HepG2 (cell line): ENCODE data around the gene OR2C1. TPM values are rescaled to one million over a fixed set of nuclear protein-coding genes. Genes with fewer than 3 reads are reported as not detected.

ENCODE experiments used
- ATF4 ChIP-seq, 2 experiments: fragments of 450-650 bp in 1 of 2; sonication (generic) in 1 of 2; formaldehyde crosslinking; IDR thresholded peaks; 2 replicates each; pipeline versions ENCODE4 v1.5.0 to v1.8.0; 2020 to 2022; ENCODE audit warnings: mild to moderate bottlenecking in 1 of 2, missing genetic modification reagents in 1 of 2
- ATRX ChIP-seq: sonication (generic); formaldehyde crosslinking; IDR thresholded peaks from 2 replicates; pipeline ENCODE4 v1.4.0; 2020; ENCODE audit warnings: missing genetic modification reagents, borderline replicate concordance
- BHLHE40 ChIP-seq: IDR thresholded peaks from 2 replicates; pipeline ENCODE4 v1.6.1; 2011; ENCODE audit warnings: low read length, improper control_type of control experiment
- CEBPB ChIP-seq: IDR thresholded peaks from 2 replicates; pipeline ENCODE4 v1.6.1; 2011; ENCODE audit warnings: low read depth, low read length, improper control_type of control experiment, borderline replicate concordance
- CREM ChIP-seq, 2 experiments: sonication (generic) in 1 of 2; formaldehyde crosslinking in 1 of 2; IDR thresholded peaks; 2 replicates each; pipeline versions ENCODE4 v1.4.0 to v1.6.1; 2016 to 2020; ENCODE audit warnings: antibody characterized with exemption in 1 of 2, mild to moderate bottlenecking in 1 of 2, missing genetic modification reagents in 1 of 2
- ELF1 ChIP-seq: sonication (generic); formaldehyde crosslinking; IDR thresholded peaks from 2 replicates; pipeline ENCODE4 v1.4.0; 2020; ENCODE audit warnings: missing genetic modification reagents
- ETV6 ChIP-seq: sonication (generic); formaldehyde crosslinking; conservative IDR thresholded peaks from 2 replicates; pipeline ENCODE4 v1.4.0; 2020; ENCODE audit warnings: missing genetic modification reagents
- FOSL1 ChIP-seq: sonication (generic); formaldehyde crosslinking; IDR thresholded peaks from 2 replicates; pipeline ENCODE4 v1.9.0; 2021; ENCODE audit warnings: missing genetic modification reagents, borderline replicate concordance
- HMG20A ChIP-seq: IDR thresholded peaks from 2 replicates; pipeline ENCODE4 v1.6.1; 2016; ENCODE audit warnings: borderline replicate concordance
- HOXD1 ChIP-seq: sonication (generic); formaldehyde crosslinking; IDR thresholded peaks from 2 replicates; pipeline ENCODE4 v1.5.0; 2020; ENCODE audit warnings: missing genetic modification reagents
- KLF11 ChIP-seq: IDR thresholded peaks from 2 replicates; pipeline ENCODE4 v1.6.1; 2016; ENCODE audit warnings: missing compliant biosample characterization
- MBNL3 ChIP-seq: fragments of 250-450 bp; sonication (Bioruptor Pico); conservative IDR thresholded peaks from 2 replicates; pipeline ENCODE4 v1.8.0; 2022; ENCODE audit warnings: mild to moderate bottlenecking, inconsistent platforms
- NKX3-1 ChIP-seq: sonication (generic); formaldehyde crosslinking; IDR thresholded peaks from 2 replicates; pipeline ENCODE4 v1.5.0; 2020; ENCODE audit warnings: missing genetic modification reagents
- PRDM4 ChIP-seq: sonication (generic); formaldehyde crosslinking; IDR thresholded peaks from 2 replicates; pipeline ENCODE4 v1.9.0; 2021; ENCODE audit warnings: missing genetic modification reagents, borderline replicate concordance
- RBAK ChIP-seq: sonication (generic); formaldehyde crosslinking; IDR thresholded peaks from 2 replicates; pipeline ENCODE4 v1.5.1; 2020; ENCODE audit warnings: mild to moderate bottlenecking, missing genetic modification reagents
- SOX5 ChIP-seq: IDR thresholded peaks from 2 replicates; pipeline ENCODE4 v1.6.1; 2016; ENCODE audit warnings: borderline replicate concordance
- THAP9 ChIP-seq: sonication (generic); formaldehyde crosslinking; IDR thresholded peaks from 2 replicates; pipeline ENCODE4; 2020; ENCODE audit warnings: missing genetic modification reagents, mild to moderate bottlenecking, borderline replicate concordance
- ZMAT5 ChIP-seq: sonication (generic); formaldehyde crosslinking; IDR thresholded peaks from 2 replicates; pipeline ENCODE4 v1.5.0; 2020; ENCODE audit warnings: mild to moderate bottlenecking, low read depth, missing genetic modification reagents, borderline replicate concordance
- ZNF138 ChIP-seq: sonication (generic); formaldehyde crosslinking; IDR thresholded peaks from 2 replicates; pipeline ENCODE4 v1.5.0; 2020; ENCODE audit warnings: mild to moderate bottlenecking, low read depth, missing genetic modification reagents
- ZNF234 ChIP-seq: sonication (generic); formaldehyde crosslinking; conservative IDR thresholded peaks from 2 replicates; pipeline ENCODE4 v1.5.1; 2020; ENCODE audit warnings: mild to moderate bottlenecking, missing genetic modification reagents
- ZNF24 ChIP-seq: fragments of 450-650 bp; IDR thresholded peaks from 2 replicates; pipeline ENCODE4 v1.6.1; 2017; ENCODE audit warnings: antibody characterized with exemption, mild to moderate bottlenecking
- ZNF431 ChIP-seq: sonication (generic); formaldehyde crosslinking; IDR thresholded peaks from 2 replicates; pipeline ENCODE4 v1.9.0; 2022; ENCODE audit warnings: missing genetic modification reagents, low read depth, mild to moderate bottlenecking, borderline replicate concordance
- ZNF775 ChIP-seq: sonication (generic); formaldehyde crosslinking; IDR thresholded peaks from 2 replicates; pipeline ENCODE4 v1.4.0; 2020; ENCODE audit warnings: missing genetic modification reagents, mild to moderate bottlenecking, moderate library complexity, borderline replicate concordance
- polyA plus RNA-seq, 8 experiments: library from polyadenylated mRNA; depleted of rRNA in 3 of 8; stranded (reverse) in 7 of 8; unstranded in 1 of 8; fragments of >200 nt; fragmentation: Illumina TruSeq in 4 of 8; extraction: Trizol in 4 of 8; gene quantifications; 2 replicates each; pipeline versions ENCODE4 v1.2.1 to v1.2.3, GENCODE V29; 2011 to 2016; ENCODE audit warnings: low read depth in 4 of 8, missing spikeins in 1 of 8, mixed read lengths in 1 of 8; ENCODE audit not compliant: insufficient read depth in 1 of 8
- total RNA-seq, 5 experiments: library from RNA; depleted of rRNA; stranded (reverse); fragments of >200 nt; fragmentation: Illumina TruSeq; extraction: Trizol; gene quantifications; 2 replicates each; pipeline ENCODE4 v1.2.3, GENCODE V29; 2016; ENCODE audit warnings: low read depth in 1 of 5

The OR2C1 gene
- total and polyA plus RNA-seq, 2 of the 13 experiments (the other 11 are each of a cell fraction or from before 2014, with no cell fraction given): not detected

GRCh38 chr16:3400779-3401688, 45.3 kb downstream of the OR2C1 start, which contains the start of the genes ZNF174 and ZSCAN32 (continued):
- TF ChIP-seq ATF4 (CRISPR knock-in tag; IDR thresholded peaks at IDR 0.05) (peak in 1 of 2 experiments; percentile 71; a peak in 2 of 4 replicates), HOXD1 (peak; percentile 35; the same call in 1 of the 2 replicates), HMG20A (CRISPR knock-in tag) (no peak), BHLHE40 (peak; percentile 82), CEBPB (no peak), ZNF775 (no peak), KLF11 (CRISPR knock-in tag) (0 out of 2 replicates have a peak, but pooled peaks have one; percentile 40), FOSL1 (CRISPR knock-in tag) (peak; percentile 38; the same call in 1 of the 2 replicates), ZNF431 (CRISPR knock-in tag) (no peak), ETV6 (CRISPR knock-in tag) (no peak; the same call in 1 of the 2 replicates), ZNF138 (CRISPR knock-in tag) (0 out of 2 replicates have a peak, but pooled peaks have one; percentile 25), SOX5 (peak; percentile 29; the same call in 1 of the 2 replicates), RBAK (CRISPR knock-in tag) (no peak), THAP9 (CRISPR knock-in tag) (peak; percentile 89; the same call in 1 of the 2 replicates), CREM (IDR thresholded peaks at IDR 0.05) (peak; percentile 87), CREM (CRISPR knock-in tag; IDR thresholded peaks at IDR 0.05) (no peak), PRDM4 (CRISPR knock-in tag) (no peak), ATRX (no peak), ZNF234 (CRISPR knock-in tag) (no peak), NKX3-1 (CRISPR knock-in tag) (no peak), ZMAT5 (CRISPR knock-in tag) (no peak), MBNL3 (CRISPR knock-in tag) (no peak), ZNF24 (no peak), ELF1 (CRISPR knock-in tag) (peak; percentile 98)
